Suprapubic skin (tissue), 4 donors: ENCODE measurements around the gene CCDC158. TPM values are rescaled to one million over a fixed set of nuclear protein-coding genes. Genes with fewer than 3 reads are reported as not detected.

Experiments used
- DNase-seq, 2 donors: peaks; one replicate each; pipeline ENCODE4 v3.0.0-alpha.2; 2019; ENCODE audit warnings: low spot score in 2 of 2
- H3K27ac ChIP-seq: fragments of 200-600 bp; sonication (generic); one replicate; pipeline ENCODE4 v1.5.1; 2019
- H3K27me3 ChIP-seq: fragments of 200-600 bp; sonication (generic); one replicate; pipeline ENCODE4 v1.5.1; 2019
- H3K36me3 ChIP-seq: fragments of 200-600 bp; sonication (generic); one replicate; pipeline ENCODE4 v1.5.1; 2019
- H3K4me1 ChIP-seq: fragments of 200-600 bp; sonication (generic); one replicate; pipeline ENCODE4 v1.5.1; 2019
- H3K4me3 ChIP-seq: fragments of 200-600 bp; sonication (generic); one replicate; pipeline ENCODE4 v1.5.1; 2019; ENCODE audit warnings: mild to moderate bottlenecking
- H3K9me3 ChIP-seq: fragments of 200-600 bp; sonication (generic); one replicate; pipeline ENCODE4 v1.5.1; 2019
- EP300 ChIP-seq: sonication (generic); formaldehyde crosslinking; IDR thresholded peaks from one replicate; pipeline ENCODE4 v1.6.1; 2017; ENCODE audit warnings: antibody characterized with exemption
- POLR2A ChIP-seq, 2 donors: fragments of 450-650 bp; IDR thresholded peaks; one replicate each; pipeline ENCODE4 v1.6.1; 2017; ENCODE audit warnings: antibody characterized with exemption in 2 of 2, mild to moderate bottlenecking in 2 of 2, moderate library complexity in 2 of 2
- POLR2AphosphoS5 ChIP-seq, 3 donors: sonication (generic); formaldehyde crosslinking; IDR thresholded peaks; one replicate each; pipeline ENCODE4 v1.6.1; 2017; ENCODE audit warnings: antibody characterized with exemption in 3 of 3
- WGBS: methylation state at CpG from one replicate; pipeline ENCODE4 v1.1.5; 2018; 5-methylcytosine and 5-hydroxymethylcytosine counted together
- total RNA-seq, 4 donors: library from RNA; depleted of rRNA; stranded (reverse); fragments of >200 nt; gene quantifications; one replicate each; pipeline ENCODE4 v1.1.0, GENCODE V29; 2016
- TF ChIP-seq, protein P1 (sequence below), 2 donors: fragments of 200-600 bp in 1 of 2; fragments of 450-650 bp in 1 of 2; sonication (generic) in 1 of 2; IDR thresholded peaks; one replicate each; pipeline ENCODE4 v1.5.1; 2016 to 2019; ENCODE audit warnings: antibody characterized with exemption in 2 of 2, mild to moderate bottlenecking in 1 of 2, moderate library complexity in 1 of 2

Gene CCDC158
- total RNA-seq, 4 donors from 2014 or later, result 0.72 TPM; not detected in 3

DNA sequence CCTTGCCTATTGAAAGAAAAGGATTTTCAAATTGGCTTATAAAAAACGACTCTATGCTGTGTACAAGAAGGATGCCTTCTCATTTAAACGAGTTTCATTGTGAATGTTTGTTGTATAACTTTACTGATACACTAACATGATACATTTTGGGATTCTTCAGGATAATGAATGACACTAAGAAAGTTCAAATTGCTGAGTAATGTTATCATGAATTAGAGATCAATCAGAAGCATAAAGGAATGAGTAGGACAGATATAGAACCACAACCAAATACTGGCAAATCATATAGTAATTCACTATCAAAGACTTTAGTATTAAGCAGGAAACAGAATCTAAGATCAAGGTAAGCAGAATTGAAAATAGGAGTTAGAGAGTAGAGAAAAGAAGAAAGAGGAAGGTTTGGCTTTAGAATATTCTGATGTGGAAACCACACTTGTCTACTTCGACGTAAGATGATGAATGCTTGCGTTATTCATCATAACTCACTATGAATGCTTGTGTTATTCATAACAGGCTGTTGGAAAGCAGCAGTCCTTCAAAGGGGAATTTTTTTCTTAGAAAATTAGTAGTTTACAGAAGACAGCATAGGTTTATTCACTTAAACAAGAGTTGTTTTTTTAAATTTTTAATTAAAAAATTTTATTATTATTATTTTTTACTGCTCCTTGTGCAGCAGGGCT is 13.4 kb downstream of the CCDC158 start:
- Histone ChIP-seq H3K9me3 (no peaks in the 10 kb centered on the region), H3K4me3 (no peak overlapping the region), H3K27ac (no peak overlapping the region), H3K36me3 (no peaks in the 10 kb centered on the region), H3K27me3 (no peaks in the 10 kb centered on the region), H3K4me1 (no peaks in the 10 kb centered on the region)
- DNase-seq, result no peak
- TF ChIP-seq, protein P1, sequence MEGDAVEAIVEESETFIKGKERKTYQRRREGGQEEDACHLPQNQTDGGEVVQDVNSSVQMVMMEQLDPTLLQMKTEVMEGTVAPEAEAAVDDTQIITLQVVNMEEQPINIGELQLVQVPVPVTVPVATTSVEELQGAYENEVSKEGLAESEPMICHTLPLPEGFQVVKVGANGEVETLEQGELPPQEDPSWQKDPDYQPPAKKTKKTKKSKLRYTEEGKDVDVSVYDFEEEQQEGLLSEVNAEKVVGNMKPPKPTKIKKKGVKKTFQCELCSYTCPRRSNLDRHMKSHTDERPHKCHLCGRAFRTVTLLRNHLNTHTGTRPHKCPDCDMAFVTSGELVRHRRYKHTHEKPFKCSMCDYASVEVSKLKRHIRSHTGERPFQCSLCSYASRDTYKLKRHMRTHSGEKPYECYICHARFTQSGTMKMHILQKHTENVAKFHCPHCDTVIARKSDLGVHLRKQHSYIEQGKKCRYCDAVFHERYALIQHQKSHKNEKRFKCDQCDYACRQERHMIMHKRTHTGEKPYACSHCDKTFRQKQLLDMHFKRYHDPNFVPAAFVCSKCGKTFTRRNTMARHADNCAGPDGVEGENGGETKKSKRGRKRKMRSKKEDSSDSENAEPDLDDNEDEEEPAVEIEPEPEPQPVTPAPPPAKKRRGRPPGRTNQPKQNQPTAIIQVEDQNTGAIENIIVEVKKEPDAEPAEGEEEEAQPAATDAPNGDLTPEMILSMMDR (IDR thresholded peaks at IDR 0.05), result no peak
- TF ChIP-seq POLR2AphosphoS5 (IDR thresholded peaks at IDR 0.05), result no peak
- TF ChIP-seq POLR2A (IDR thresholded peaks at IDR 0.05), result no peak
- no peak for TF ChIP-seq EP300
- WGBS, result 52% methylated on average over 5 of the region's 5 CpGs

DNA sequence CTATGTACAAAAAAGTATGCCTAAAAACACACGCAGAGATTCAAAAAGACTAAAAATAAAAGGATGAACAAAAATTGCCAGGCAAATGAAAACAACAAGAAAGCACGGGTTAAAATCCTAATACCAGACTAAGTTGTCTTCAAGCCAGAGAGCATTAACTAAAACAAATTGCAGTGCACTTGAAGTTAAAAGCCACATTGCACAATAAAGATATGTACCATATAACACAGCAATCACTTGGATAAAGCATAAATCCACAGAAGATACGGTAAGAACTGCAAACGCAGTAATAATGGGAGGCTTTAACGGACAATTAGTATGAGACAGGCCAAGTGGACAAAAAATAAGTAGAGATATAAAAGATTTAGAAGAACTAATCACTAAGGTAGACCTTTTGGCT is 14.9 kb downstream of the CCDC158 start:
- H3K9me3 ChIP-seq, result no peaks in the 10 kb centered on the region
- H3K4me1 ChIP-seq, result no peaks in the 10 kb centered on the region
- no peak for TF ChIP-seq POLR2A (IDR thresholded peaks at IDR 0.05)
- TF ChIP-seq POLR2AphosphoS5 (IDR thresholded peaks at IDR 0.05), result no peak
- TF ChIP-seq EP300, result no peak
- TF ChIP-seq, protein P1 (IDR thresholded peaks at IDR 0.05), result no peak
- WGBS, result 84% methylated on average over 5 of the region's 5 CpGs
- H3K36me3 ChIP-seq, result no peaks in the 10 kb centered on the region
- H3K4me3 ChIP-seq, result no peak overlapping the region
- H3K27ac ChIP-seq, result no peak overlapping the region
- H3K27me3 ChIP-seq, result no peaks in the 10 kb centered on the region
- DNase-seq, result no peak

DNA sequence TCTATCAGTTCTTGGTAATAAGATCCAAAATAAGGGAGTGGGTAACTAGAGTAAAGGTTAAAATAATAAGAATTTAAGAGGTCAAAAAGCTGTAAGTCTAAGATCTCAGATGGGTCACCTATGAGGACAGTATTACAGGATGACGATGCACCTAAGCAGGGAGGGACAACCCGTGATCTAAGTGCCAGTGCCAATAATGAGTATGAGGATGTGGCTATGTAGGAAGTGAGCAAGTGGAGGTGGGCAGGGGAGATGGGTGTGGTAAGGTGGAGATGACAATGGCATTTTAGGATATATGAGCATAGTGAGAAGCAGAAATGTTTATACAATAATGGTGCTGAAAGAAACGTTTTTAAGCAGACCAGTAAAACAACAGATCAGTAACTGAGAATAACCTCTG is 19.3 kb downstream of the CCDC158 start:
- Histone ChIP-seq H3K27me3 (no peaks in the 10 kb centered on the region), H3K9me3 (no peaks in the 10 kb centered on the region), H3K36me3 (no peaks in the 10 kb centered on the region), H3K4me3 (no peak overlapping the region), H3K4me1 (no peaks in the 10 kb centered on the region), H3K27ac (no peak overlapping the region)
- no peak for TF ChIP-seq EP300
- TF ChIP-seq POLR2AphosphoS5 (IDR thresholded peaks at IDR 0.05), result no peak
- TF ChIP-seq POLR2A (IDR thresholded peaks at IDR 0.05), result no peak
- TF ChIP-seq, protein P1 (IDR thresholded peaks at IDR 0.05), result no peak
- no peak for DNase-seq
- 72% methylated on average over 3 of the region's 3 CpGs for WGBS

DNA sequence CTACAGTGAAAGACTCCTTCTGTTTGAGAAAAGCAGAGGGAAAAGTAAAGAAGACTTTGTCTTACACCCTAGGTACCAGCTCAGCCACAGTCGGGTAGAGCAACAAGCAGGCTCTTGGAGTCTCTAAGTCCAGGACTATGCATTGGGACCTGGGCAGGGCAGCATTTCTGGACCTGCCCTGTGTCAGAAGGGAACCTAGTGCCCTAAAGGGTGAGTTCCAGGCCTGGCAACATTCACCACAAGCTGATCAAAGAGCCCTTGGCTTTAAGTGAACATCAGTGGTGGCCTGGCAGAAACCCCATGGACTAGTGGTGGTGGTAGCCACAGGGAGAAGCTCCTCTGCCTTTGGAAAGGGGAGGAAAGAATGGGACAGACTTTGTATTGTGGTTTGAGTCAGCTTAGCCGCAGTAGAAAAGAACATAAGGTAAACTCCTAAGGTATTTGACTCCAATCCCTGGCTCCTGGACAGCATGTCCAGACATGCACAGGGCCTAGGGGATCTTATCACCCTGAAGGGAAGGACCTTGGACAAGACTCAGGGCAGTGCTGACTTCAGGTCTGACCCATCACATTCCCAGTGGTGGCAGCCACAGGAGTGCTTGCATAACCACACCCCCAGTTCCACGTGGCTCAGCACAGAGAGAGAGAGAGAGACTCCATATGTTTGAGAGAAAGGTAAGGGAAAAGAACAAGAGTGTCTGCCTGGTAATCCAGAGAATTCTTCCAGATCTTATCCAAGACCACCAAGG is 32.6 kb downstream of the CCDC158 start:
- no peaks in the 10 kb centered on the region for H3K9me3 ChIP-seq
- H3K27ac ChIP-seq, result no peak overlapping the region
- no peaks in the 10 kb centered on the region for H3K36me3 ChIP-seq
- no peak overlapping the region for H3K4me3 ChIP-seq
- no peaks in the 10 kb centered on the region for H3K4me1 ChIP-seq
- H3K27me3 ChIP-seq, result no peaks in the 10 kb centered on the region
- DNase-seq, result no peak
- TF ChIP-seq POLR2A (IDR thresholded peaks at IDR 0.05), result no peak
- TF ChIP-seq, protein P1 (IDR thresholded peaks at IDR 0.05), result no peak
- no peak for TF ChIP-seq POLR2AphosphoS5 (IDR thresholded peaks at IDR 0.05)
- no peak for TF ChIP-seq EP300
- WGBS, result 66% methylated on average over 3 of the region's 3 CpGs

DNA sequence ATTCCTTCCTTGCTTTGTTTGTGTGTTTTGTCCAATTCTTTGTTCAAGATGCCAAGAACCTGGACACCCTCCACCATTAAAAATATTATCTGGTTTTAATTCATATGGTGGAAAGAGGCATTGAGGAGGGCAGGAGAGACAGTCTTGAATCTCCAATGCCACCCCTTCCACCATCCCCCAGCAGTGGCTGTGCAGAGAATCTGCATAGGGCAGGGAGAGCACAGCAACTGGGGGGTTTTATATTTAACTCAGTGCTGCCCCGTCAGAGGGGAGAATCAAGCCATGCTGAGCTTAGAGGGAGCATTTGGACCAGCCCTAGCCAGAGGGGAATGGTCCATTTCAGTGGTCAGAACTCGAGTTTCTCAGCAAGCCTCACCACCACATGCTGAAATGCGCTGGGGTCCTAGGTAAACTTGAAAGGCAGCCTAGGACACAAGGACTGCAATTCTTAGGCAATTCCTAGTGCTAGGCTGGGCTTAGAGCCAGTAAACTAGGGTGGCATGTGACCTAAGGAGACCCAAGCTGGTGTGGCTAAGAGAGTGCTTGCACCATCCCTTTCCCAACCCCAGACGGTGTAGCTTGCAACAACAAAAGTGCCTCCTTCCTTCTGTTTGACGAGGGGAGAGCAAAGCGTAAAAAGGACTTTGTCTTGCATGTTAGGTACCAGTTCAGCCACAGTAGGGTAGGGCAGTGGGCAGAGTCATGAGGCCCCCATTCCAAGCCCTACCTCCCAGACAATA is 34.2 kb downstream of the CCDC158 start:
- H3K27me3 ChIP-seq, result no peaks in the 10 kb centered on the region
- H3K4me3 ChIP-seq, result no peak overlapping the region
- TF ChIP-seq EP300 (no peak), POLR2AphosphoS5 (IDR thresholded peaks at IDR 0.05) (no peak), POLR2A (IDR thresholded peaks at IDR 0.05) (no peak)
- TF ChIP-seq, protein P1 (IDR thresholded peaks at IDR 0.05), result no peak
- no peaks in the 10 kb centered on the region for H3K36me3 ChIP-seq
- no peaks in the 10 kb centered on the region for H3K9me3 ChIP-seq
- DNase-seq, result no peak
- H3K27ac ChIP-seq, result no peak overlapping the region
- H3K4me1 ChIP-seq, result no peaks in the 10 kb centered on the region
- WGBS, result 84% methylated on average over 6 of the region's 6 CpGs
